Measurements from ENCODE around the gene C10orf90.

- no peak for TF ChIP-seq POLR2A (IDR thresholded peaks at IDR 0.05)
- TF ChIP-seq, protein P1, sequence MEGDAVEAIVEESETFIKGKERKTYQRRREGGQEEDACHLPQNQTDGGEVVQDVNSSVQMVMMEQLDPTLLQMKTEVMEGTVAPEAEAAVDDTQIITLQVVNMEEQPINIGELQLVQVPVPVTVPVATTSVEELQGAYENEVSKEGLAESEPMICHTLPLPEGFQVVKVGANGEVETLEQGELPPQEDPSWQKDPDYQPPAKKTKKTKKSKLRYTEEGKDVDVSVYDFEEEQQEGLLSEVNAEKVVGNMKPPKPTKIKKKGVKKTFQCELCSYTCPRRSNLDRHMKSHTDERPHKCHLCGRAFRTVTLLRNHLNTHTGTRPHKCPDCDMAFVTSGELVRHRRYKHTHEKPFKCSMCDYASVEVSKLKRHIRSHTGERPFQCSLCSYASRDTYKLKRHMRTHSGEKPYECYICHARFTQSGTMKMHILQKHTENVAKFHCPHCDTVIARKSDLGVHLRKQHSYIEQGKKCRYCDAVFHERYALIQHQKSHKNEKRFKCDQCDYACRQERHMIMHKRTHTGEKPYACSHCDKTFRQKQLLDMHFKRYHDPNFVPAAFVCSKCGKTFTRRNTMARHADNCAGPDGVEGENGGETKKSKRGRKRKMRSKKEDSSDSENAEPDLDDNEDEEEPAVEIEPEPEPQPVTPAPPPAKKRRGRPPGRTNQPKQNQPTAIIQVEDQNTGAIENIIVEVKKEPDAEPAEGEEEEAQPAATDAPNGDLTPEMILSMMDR (IDR thresholded peaks at IDR 0.05), result no peak
Measured at GRCh38 chr10:126439942-126440341, 230.6 kb downstream of the C10orf90 start.

All from breast epithelium (tissue), 3 donors.